Loucy (cell line): Measurements from ENCODE around the gene LINGO1.

ENCODE experiments used
- H2AFZ ChIP-seq: fragments of 200-600 bp; sonication (generic); 2 replicates; pipeline ENCODE4 v1.6.0; 2016; ENCODE audit warnings: antibody characterized with exemption, mild to moderate bottlenecking, low read length, moderate library complexity
- H3F3A ChIP-seq: fragments of 200-600 bp; 2 replicates; pipeline ENCODE4 v1.6.0; 2016; ENCODE audit warnings: antibody characterized with exemption, low read depth, mild to moderate bottlenecking
- H3K27me3 ChIP-seq: fragments of 200-600 bp; sonication (generic); 2 replicates; pipeline ENCODE4 v1.6.1; 2014; ENCODE audit warnings: low read length, mild to moderate bottlenecking; ENCODE audit not compliant: insufficient read depth, poor library complexity, severe bottlenecking
- H3K36me3 ChIP-seq: fragments of 200-600 bp; sonication (generic); 2 replicates; pipeline ENCODE4 v1.6.1; 2016; ENCODE audit warnings: low read length; ENCODE audit not compliant: insufficient read depth
- H3K4me1 ChIP-seq: fragments of 200-600 bp; sonication (generic); 2 replicates; pipeline ENCODE4 v1.5.1; 2014; ENCODE audit warnings: low read length, mild to moderate bottlenecking; ENCODE audit not compliant: insufficient read depth, poor library complexity, severe bottlenecking
- H3K4me2 ChIP-seq: fragments of 200-600 bp; sonication (generic); 2 replicates; pipeline ENCODE4 v1.6.0; 2014; ENCODE audit warnings: antibody characterized with exemption, low read length, low read depth, mild to moderate bottlenecking; ENCODE audit not compliant: poor library complexity, severe bottlenecking
- H3K4me3 ChIP-seq: fragments of 200-600 bp; sonication (generic); 2 replicates; pipeline ENCODE4 v1.5.1; 2014; ENCODE audit warnings: low read length, mild to moderate bottlenecking, mixed read lengths; ENCODE audit not compliant: poor library complexity, severe bottlenecking
- H3K79me2 ChIP-seq: fragments of 200-600 bp; sonication (generic); 2 replicates; pipeline ENCODE4 v1.6.1; 2014; ENCODE audit warnings: low read length; ENCODE audit not compliant: insufficient read depth
- H3K9ac ChIP-seq: fragments of 200-600 bp; sonication (generic); 2 replicates; pipeline ENCODE4 v1.6.0; 2014; ENCODE audit warnings: mild to moderate bottlenecking, low read depth, low read length, moderate library complexity; ENCODE audit not compliant: poor library complexity, severe bottlenecking
- H3K9me2 ChIP-seq: fragments of 200-600 bp; sonication (generic); replicated peaks from 2 replicates; pipeline ENCODE4 v1.6.1; 2016; ENCODE audit warnings: low read depth, low read length, mixed read lengths
- H3K9me3 ChIP-seq: fragments of 200-600 bp; sonication (generic); 2 replicates; pipeline ENCODE4 v1.6.1; 2014; ENCODE audit warnings: mild to moderate bottlenecking, antibody characterized with exemption, low read length, low read depth; ENCODE audit not compliant: insufficient read depth
- H4K20me1 ChIP-seq: fragments of 200-600 bp; sonication (generic); 2 replicates; pipeline ENCODE4 v1.6.0; 2014; ENCODE audit warnings: antibody characterized with exemption, low read length, mild to moderate bottlenecking; ENCODE audit not compliant: insufficient read depth, poor library complexity, severe bottlenecking
- CTCF ChIP-seq: fragments of 200-600 bp; sonication (generic); conservative IDR thresholded peaks from 2 replicates; pipeline ENCODE4 v1.5.1; 2014; ENCODE audit warnings: mild to moderate bottlenecking, antibody characterized with exemption, low read length
- EZH2phosphoT487 ChIP-seq: fragments of 200-600 bp; IDR thresholded peaks from 2 replicates; pipeline ENCODE4 v1.6.1; 2018; ENCODE audit warnings: antibody characterized with exemption, mild to moderate bottlenecking, moderate library complexity, borderline replicate concordance

The LINGO1 gene

GRCh38 chr15:77606142-77607034 lies 26.3 kb downstream of the LINGO1 start:
- Histone ChIP-seq H3K9me2 (no peaks in the 10 kb centered on the region), H3F3A (no peaks in the 10 kb centered on the region), H3K79me2 (no peaks in the 10 kb centered on the region), H4K20me1 (no peaks in the 10 kb centered on the region), H3K4me1 (no peaks in the 10 kb centered on the region), H3K27me3 (no peaks in the 10 kb centered on the region), H3K4me2 (no peak overlapping the region), H3K36me3 (no peaks in the 10 kb centered on the region), H3K9me3 (no peaks in the 10 kb centered on the region), H3K4me3 (no peak overlapping the region), H2AFZ (no peak overlapping the region), H3K9ac (no peak overlapping the region)
- TF ChIP-seq CTCF (no peak), EZH2phosphoT487 (no peak)

GRCh38 chr15:77605547-77605946 lies 27.2 kb downstream of the LINGO1 start:
- Histone ChIP-seq H4K20me1 (no peaks in the 10 kb centered on the region), H3K27me3 (no peaks in the 10 kb centered on the region), H3K79me2 (no peaks in the 10 kb centered on the region), H3K4me1 (no peaks in the 10 kb centered on the region), H3K36me3 (no peaks in the 10 kb centered on the region), H3F3A (no peaks in the 10 kb centered on the region), H3K4me3 (no peak overlapping the region), H3K9ac (no peak overlapping the region), H3K9me2 (no peaks in the 10 kb centered on the region), H2AFZ (no peak overlapping the region), H3K9me3 (no peaks in the 10 kb centered on the region), H3K4me2 (no peak overlapping the region)
- no peak for TF ChIP-seq EZH2phosphoT487
- no peak for TF ChIP-seq CTCF

- Histone ChIP-seq H3F3A (no peaks in the 10 kb centered on the region), H3K9me2 (no peaks in the 10 kb centered on the region), H3K36me3 (no peaks in the 10 kb centered on the region), H3K9me3 (no peaks in the 10 kb centered on the region), H3K4me1 (no peaks in the 10 kb centered on the region), H3K4me2 (no peak overlapping the region), H3K9ac (no peak overlapping the region), H2AFZ (no peak overlapping the region), H4K20me1 (no peaks in the 10 kb centered on the region), H3K79me2 (no peaks in the 10 kb centered on the region), H3K27me3 (no peaks in the 10 kb centered on the region), H3K4me3 (no peak overlapping the region)
- TF ChIP-seq CTCF (no peak), EZH2phosphoT487 (no peak)
These were observed 27.7 kb downstream of the LINGO1 start for GRCh38 chr15:77604973-77605372.
